OCI-LY3 (cell line): ENCODE measurements around the gene VWC2.

Experiments used
- EZH2phosphoT487 ChIP-seq: fragments of 200-600 bp; shearing (Covaris generic); IDR thresholded peaks from 2 replicates; pipeline ENCODE4 v1.6.1; 2018; ENCODE audit warnings: antibody characterized with exemption, mixed run types, low read depth
- TF ChIP-seq, protein P1 (sequence below): fragments of 200-600, 300-600 bp; sonication (generic); IDR thresholded peaks from 2 replicates; pipeline ENCODE4 v1.5.1; 2014; ENCODE audit warnings: antibody characterized with exemption, low read length, low read depth

DNA sequence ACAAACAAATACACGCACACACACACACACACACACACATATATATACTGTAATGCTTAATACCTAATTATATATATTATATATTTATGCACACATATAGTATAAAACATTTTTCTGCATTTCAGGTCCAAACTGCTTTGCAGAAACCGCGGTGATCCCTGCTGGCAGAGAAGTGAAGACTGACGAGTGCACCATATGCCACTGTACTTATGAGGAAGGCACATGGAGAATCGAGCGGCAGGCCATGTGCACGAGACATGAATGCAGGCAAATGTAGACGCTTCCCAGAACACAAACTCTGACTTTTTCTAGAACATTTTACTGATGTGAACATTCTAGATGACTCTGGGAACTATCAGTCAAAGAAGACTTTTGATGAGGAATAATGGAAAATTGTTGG lies 138.5 kb downstream of the VWC2 start:
- TF ChIP-seq, protein P1, sequence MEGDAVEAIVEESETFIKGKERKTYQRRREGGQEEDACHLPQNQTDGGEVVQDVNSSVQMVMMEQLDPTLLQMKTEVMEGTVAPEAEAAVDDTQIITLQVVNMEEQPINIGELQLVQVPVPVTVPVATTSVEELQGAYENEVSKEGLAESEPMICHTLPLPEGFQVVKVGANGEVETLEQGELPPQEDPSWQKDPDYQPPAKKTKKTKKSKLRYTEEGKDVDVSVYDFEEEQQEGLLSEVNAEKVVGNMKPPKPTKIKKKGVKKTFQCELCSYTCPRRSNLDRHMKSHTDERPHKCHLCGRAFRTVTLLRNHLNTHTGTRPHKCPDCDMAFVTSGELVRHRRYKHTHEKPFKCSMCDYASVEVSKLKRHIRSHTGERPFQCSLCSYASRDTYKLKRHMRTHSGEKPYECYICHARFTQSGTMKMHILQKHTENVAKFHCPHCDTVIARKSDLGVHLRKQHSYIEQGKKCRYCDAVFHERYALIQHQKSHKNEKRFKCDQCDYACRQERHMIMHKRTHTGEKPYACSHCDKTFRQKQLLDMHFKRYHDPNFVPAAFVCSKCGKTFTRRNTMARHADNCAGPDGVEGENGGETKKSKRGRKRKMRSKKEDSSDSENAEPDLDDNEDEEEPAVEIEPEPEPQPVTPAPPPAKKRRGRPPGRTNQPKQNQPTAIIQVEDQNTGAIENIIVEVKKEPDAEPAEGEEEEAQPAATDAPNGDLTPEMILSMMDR, result no peak
- no peak for TF ChIP-seq EZH2phosphoT487
